SH-SY5Y (cell line): Measurements from ENCODE around the gene MPDZ.

Source experiments
- GATA2 ChIP-seq: IDR thresholded peaks from 2 replicates; pipeline ENCODE4 v1.6.1; 2011; ENCODE audit warnings: mild to moderate bottlenecking, low read depth, low read length
- GATA3 ChIP-seq: IDR thresholded peaks from 2 replicates; pipeline ENCODE4 v1.6.1; 2011; ENCODE audit warnings: low read depth, mild to moderate bottlenecking, low read length, moderate library complexity

DNA sequence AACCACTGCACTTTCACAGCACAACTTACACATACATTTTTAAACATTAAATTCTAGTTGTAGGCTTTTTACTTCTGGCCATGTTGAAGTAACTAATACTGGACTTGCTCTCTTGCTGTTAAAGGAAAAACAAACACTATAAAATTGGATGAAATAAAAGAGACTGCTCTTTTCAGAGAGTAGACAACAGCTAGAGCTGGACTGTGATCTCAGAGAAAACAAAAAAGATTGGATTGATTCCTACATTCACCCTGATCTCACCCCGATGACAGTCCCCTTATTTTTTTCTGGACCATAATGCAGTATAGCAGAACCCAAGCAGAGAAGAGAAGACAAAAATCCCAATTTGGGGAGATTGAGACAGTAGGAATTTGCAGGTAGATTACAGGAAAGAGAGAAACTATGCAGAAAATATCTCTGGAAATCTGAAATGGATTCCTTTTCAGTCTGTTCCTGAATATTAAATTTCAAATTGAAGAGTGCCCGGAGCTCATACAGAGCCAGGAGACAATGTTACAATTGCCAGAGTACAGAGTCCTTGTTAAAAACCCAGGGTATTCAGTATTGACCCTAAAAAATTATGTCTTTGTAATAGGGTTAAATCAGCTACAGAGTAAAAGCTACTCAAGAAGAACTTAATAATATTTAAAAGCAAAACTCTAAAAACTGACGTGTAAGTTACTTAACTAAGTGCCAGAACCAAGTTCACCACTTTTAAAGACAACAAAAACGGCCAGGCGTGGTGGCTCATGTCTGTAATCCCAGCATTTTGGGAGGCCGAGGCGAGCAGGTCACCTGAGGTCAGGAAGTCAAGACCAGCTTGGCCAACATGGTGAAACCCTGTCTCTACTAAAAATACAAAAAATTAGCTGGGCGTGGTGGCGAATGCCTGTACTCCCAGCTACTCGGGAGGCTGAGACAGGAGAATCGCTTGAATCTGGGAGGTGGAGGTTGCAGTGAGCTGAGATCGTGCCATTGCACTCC lies 208.6 kb downstream of the MPDZ start:
- TF ChIP-seq GATA3 (no peak), GATA2 (no peak)
